Glutamatergic neuron (in vitro differentiated cells): ENCODE results near the gene HPN. TPM values are rescaled to one million over a fixed set of nuclear protein-coding genes. Genes with fewer than 3 reads are reported as not detected.
"Not testable (repeated sequence)": the region's sequence is repeated elsewhere in the genome, so short reads cannot be mapped to it uniquely, and the experiment has no call there.

Experiments used
- DNase-seq: peaks from one replicate; pipeline ENCODE4 v3.0.0; 2022
- H3K27ac Mint-ChIP-seq: one replicate; pipeline ENCODE4 v1.8.0; 2020; ENCODE audit warnings: mild to moderate bottlenecking, mixed read lengths, inconsistent platforms; ENCODE audit not compliant: unreplicated experiment
- H3K27me3 Mint-ChIP-seq: one replicate; pipeline ENCODE4 v1.8.0; 2020; ENCODE audit warnings: mild to moderate bottlenecking, moderate library complexity, mixed read lengths, inconsistent platforms; ENCODE audit not compliant: unreplicated experiment
- H3K36me3 Mint-ChIP-seq: one replicate; pipeline ENCODE4 v1.8.0; 2020; ENCODE audit warnings: mild to moderate bottlenecking, mixed read lengths, inconsistent platforms; ENCODE audit not compliant: unreplicated experiment
- H3K4me1 Mint-ChIP-seq: one replicate; pipeline ENCODE4 v1.8.0; 2020; ENCODE audit warnings: mild to moderate bottlenecking, low read depth, mixed read lengths, inconsistent platforms; ENCODE audit not compliant: unreplicated experiment
- H3K4me3 Mint-ChIP-seq: one replicate; pipeline ENCODE4 v1.8.0; 2020; ENCODE audit warnings: mild to moderate bottlenecking, mixed read lengths, inconsistent platforms; ENCODE audit not compliant: unreplicated experiment
- H3K9me3 Mint-ChIP-seq: one replicate; pipeline ENCODE4 v1.8.0; 2020; ENCODE audit warnings: mild to moderate bottlenecking, moderate library complexity, mixed read lengths, inconsistent platforms; ENCODE audit not compliant: unreplicated experiment
- total RNA-seq: library from RNA; stranded (reverse); fragmentation: NEBNext Ultra II Directional; extraction: Animal tissue kit (Norgen Biotek cat#: 25700); gene quantifications from one replicate; pipeline ENCODE4 v1.2.1, GENCODE V29; 2021; ENCODE audit not compliant: unreplicated experiment
- TF ChIP-seq, protein P1 (sequence below): fragments of 200-600 bp; sonication (generic); IDR thresholded peaks from one replicate; pipeline ENCODE4 v1.5.0; 2021; ENCODE audit not compliant: partially characterized antibody, unreplicated experiment

Gene HPN
- total RNA-seq, 1 donor from 2014 or later: 0.29 TPM

GRCh38 chr19:35099155-35099896, 57.8 kb downstream of the HPN start:
- no peaks in the 10 kb centered on the region for H3K36me3 Mint-ChIP-seq
- H3K27me3 Mint-ChIP-seq: peaks cover 6% of the 10 kb centered on the region
- H3K9me3 Mint-ChIP-seq: peaks cover 2% of the 10 kb centered on the region
- no peak overlapping the region for H3K27ac Mint-ChIP-seq
- H3K4me3 Mint-ChIP-seq: no peak overlapping the region
- DNase-seq: no peak
- peaks cover 10% of the 10 kb centered on the region for H3K4me1 Mint-ChIP-seq
- TF ChIP-seq, protein P1, sequence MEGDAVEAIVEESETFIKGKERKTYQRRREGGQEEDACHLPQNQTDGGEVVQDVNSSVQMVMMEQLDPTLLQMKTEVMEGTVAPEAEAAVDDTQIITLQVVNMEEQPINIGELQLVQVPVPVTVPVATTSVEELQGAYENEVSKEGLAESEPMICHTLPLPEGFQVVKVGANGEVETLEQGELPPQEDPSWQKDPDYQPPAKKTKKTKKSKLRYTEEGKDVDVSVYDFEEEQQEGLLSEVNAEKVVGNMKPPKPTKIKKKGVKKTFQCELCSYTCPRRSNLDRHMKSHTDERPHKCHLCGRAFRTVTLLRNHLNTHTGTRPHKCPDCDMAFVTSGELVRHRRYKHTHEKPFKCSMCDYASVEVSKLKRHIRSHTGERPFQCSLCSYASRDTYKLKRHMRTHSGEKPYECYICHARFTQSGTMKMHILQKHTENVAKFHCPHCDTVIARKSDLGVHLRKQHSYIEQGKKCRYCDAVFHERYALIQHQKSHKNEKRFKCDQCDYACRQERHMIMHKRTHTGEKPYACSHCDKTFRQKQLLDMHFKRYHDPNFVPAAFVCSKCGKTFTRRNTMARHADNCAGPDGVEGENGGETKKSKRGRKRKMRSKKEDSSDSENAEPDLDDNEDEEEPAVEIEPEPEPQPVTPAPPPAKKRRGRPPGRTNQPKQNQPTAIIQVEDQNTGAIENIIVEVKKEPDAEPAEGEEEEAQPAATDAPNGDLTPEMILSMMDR: no peak

DNA sequence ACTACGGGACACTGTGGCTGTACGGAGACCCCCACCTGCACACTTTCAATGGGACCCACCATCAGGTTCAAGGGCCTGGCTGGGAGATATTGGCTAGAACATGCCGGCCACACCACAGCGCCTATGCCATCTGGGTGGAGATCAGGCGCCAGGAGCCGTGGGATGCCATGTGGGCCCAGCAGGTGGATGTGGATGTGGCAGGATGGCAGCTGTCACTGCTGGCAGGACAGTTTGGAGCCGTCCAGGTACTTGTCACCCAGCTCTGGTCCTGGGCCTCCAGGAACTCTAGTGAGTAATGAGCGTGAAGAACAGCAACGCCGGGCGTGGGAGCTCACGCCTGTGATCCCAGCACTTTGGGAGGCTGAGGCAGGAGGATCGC, 58.4 kb downstream of the HPN start:
- Mint-ChIP-seq H3K27ac (no peak overlapping the region), H3K4me1 (peaks cover 10% of the 10 kb centered on the region), H3K27me3 (peaks cover 6% of the 10 kb centered on the region), H3K4me3 (no peak overlapping the region), H3K9me3 (peaks cover 2% of the 10 kb centered on the region), H3K36me3 (no peaks in the 10 kb centered on the region)
- TF ChIP-seq, protein P1: no peak
- no peak for DNase-seq

GRCh38 chr19:35100588-35101533, 59.3 kb downstream of the HPN start:
- TF ChIP-seq, protein P1: no peak
- H3K36me3 Mint-ChIP-seq: no peaks in the 10 kb centered on the region
- peaks cover 3% of the 10 kb centered on the region for H3K27me3 Mint-ChIP-seq
- H3K27ac Mint-ChIP-seq: no peak overlapping the region
- no peak overlapping the region for H3K4me3 Mint-ChIP-seq
- H3K9me3 Mint-ChIP-seq: peaks cover 2% of the 10 kb centered on the region
- peaks cover 5% of the 10 kb centered on the region for H3K4me1 Mint-ChIP-seq
- DNase-seq: no peak

GRCh38 chr19:35101949-35102348, 60.4 kb downstream of the HPN start:
- not testable (repeated sequence) for H3K36me3 Mint-ChIP-seq, H3K27me3 Mint-ChIP-seq, H3K27ac Mint-ChIP-seq, DNase-seq, H3K4me3 Mint-ChIP-seq, H3K9me3 Mint-ChIP-seq, H3K4me1 Mint-ChIP-seq

DNA sequence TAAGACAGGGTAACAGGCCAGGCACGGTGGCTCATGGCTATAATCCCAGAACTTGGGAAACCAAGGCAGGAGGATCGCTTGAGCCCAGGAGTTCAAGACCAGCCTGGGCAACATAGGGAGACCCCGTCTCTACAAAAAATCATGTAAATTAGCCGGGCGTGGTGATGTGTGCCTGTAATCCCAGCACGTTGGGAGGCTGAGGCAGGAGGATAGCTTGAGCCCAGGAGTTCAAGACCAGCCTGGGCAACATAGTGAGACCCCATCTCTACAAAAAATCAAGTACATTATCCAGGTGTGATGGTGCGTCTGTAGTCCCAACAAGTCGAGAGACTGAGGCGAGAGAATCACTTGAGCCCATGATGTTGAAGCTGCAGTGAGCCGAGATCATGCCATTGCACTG, 62.1 kb downstream of the HPN start:
- not testable (repeated sequence) for H3K36me3 Mint-ChIP-seq, DNase-seq, H3K4me3 Mint-ChIP-seq, H3K27ac Mint-ChIP-seq, H3K4me1 Mint-ChIP-seq, H3K27me3 Mint-ChIP-seq, H3K9me3 Mint-ChIP-seq

DNA sequence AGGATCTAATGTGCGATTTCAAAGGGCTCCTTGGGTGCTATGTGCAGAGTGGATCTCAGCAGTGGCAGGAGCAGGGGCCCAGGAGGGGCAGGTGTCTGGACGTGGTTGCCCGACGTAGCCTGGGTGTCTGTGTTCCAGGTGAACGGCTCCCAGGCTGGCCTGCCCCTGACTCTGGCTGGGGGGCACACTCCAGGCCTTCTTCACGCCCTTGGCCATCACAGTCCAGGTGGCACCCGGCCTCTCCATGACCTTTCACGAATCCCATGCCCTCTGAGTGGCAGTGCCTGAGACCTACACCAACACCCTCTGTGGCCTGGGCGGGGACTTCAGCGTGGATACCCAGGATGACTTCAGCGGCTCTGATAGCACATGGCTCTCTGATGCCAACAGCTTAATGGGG, 62.8 kb downstream of the HPN start:
- Mint-ChIP-seq H3K36me3 (no peaks in the 10 kb centered on the region), H3K4me1 (no peaks in the 10 kb centered on the region), H3K27ac (no peak overlapping the region), H3K9me3 (peaks cover 3% of the 10 kb centered on the region), H3K4me3 (no peak overlapping the region), H3K27me3 (no peaks in the 10 kb centered on the region)
- no peak for DNase-seq
- TF ChIP-seq, protein P1: no peak
